HepG2 (cell line): Measurements from ENCODE around the gene NAV2. TPM values are rescaled to one million over a fixed set of nuclear protein-coding genes. Genes with fewer than 3 reads are reported as not detected.

Experiments
- ARID2 ChIP-seq: sonication (generic); formaldehyde crosslinking; IDR thresholded peaks from 2 replicates; pipeline ENCODE4 v1.8.1; 2022; ENCODE audit warnings: mild to moderate bottlenecking, missing genetic modification reagents, borderline replicate concordance
- CREB1 ChIP-seq, 2 experiments: fragments of 450-650 bp in 1 of 2; IDR thresholded peaks; 2 replicates each; pipeline ENCODE4 v1.6.1; 2016 to 2017; ENCODE audit warnings: control low read depth in 1 of 2, mild to moderate bottlenecking in 1 of 2, missing compliant biosample characterization in 1 of 2, missing genetic modification characterization in 1 of 2
- FOXA3 ChIP-seq: IDR thresholded peaks from 2 replicates; pipeline ENCODE4 v1.6.1; 2016; ENCODE audit warnings: missing genetic modification reagents, missing compliant biosample characterization
- HDAC1 ChIP-seq: sonication (generic); formaldehyde crosslinking; IDR thresholded peaks from 2 replicates; pipeline ENCODE4 v1.5.1; 2020; ENCODE audit warnings: mild to moderate bottlenecking, missing genetic modification reagents
- HMG20A ChIP-seq: IDR thresholded peaks from 2 replicates; pipeline ENCODE4 v1.6.1; 2016; ENCODE audit warnings: borderline replicate concordance
- HNF4A ChIP-seq: sonication (generic); formaldehyde crosslinking; IDR thresholded peaks from 2 replicates; pipeline ENCODE4 v1.4.0; 2020; ENCODE audit warnings: missing genetic modification reagents
- ISX ChIP-seq: sonication (generic); formaldehyde crosslinking; conservative IDR thresholded peaks from 2 replicates; pipeline ENCODE4 v1.5.0; 2020; ENCODE audit warnings: missing genetic modification reagents
- JUN ChIP-seq: sonication (generic); formaldehyde crosslinking; IDR thresholded peaks from 2 replicates; pipeline ENCODE4 v1.4.0; 2020; ENCODE audit warnings: mild to moderate bottlenecking, missing genetic modification reagents
- MED1 ChIP-seq: sonication (generic); formaldehyde crosslinking; IDR thresholded peaks from 2 replicates; pipeline ENCODE4 v1.4.0; 2020; ENCODE audit warnings: missing genetic modification reagents
- MLLT10 ChIP-seq: sonication (generic); formaldehyde crosslinking; IDR thresholded peaks from 2 replicates; pipeline ENCODE4 v1.4.0; 2020; ENCODE audit warnings: missing genetic modification reagents
- NR2F6 ChIP-seq, 2 experiments: IDR thresholded peaks; 2 replicates each; pipeline ENCODE4 v1.6.1; 2016; ENCODE audit warnings: antibody characterized with exemption in 1 of 2, mild to moderate bottlenecking in 1 of 2
- PAXIP1 ChIP-seq: sonication (generic); formaldehyde crosslinking; conservative IDR thresholded peaks from 2 replicates; pipeline ENCODE4 v1.4.0; 2020; ENCODE audit warnings: mild to moderate bottlenecking, missing genetic modification reagents, moderate library complexity
- REPIN1 ChIP-seq: sonication (generic); formaldehyde crosslinking; IDR thresholded peaks from 2 replicates; pipeline ENCODE4 v1.8.0; 2022; ENCODE audit warnings: missing genetic modification reagents, low read depth, mild to moderate bottlenecking, borderline replicate concordance
- SOX6 ChIP-seq, 2 experiments: fragments of 450-650 bp in 1 of 2; sonication (generic) in 1 of 2; formaldehyde crosslinking in 1 of 2; IDR thresholded peaks; 2 replicates each; pipeline versions ENCODE4 v1.4.0 to v1.6.1; 2017 to 2020; ENCODE audit warnings: antibody characterized with exemption in 1 of 2, mild to moderate bottlenecking in 1 of 2, missing genetic modification reagents in 1 of 2
- TFAP4 ChIP-seq: sonication (generic); IDR thresholded peaks from 2 replicates; pipeline ENCODE4 v1.6.1; 2016; ENCODE audit warnings: low read depth, borderline replicate concordance
- ZBTB42 ChIP-seq: sonication (generic); formaldehyde crosslinking; IDR thresholded peaks from 2 replicates; pipeline ENCODE4 v1.5.0; 2020; ENCODE audit warnings: mild to moderate bottlenecking, missing genetic modification reagents
- ZNF136 ChIP-seq: sonication (generic); formaldehyde crosslinking; IDR thresholded peaks from 2 replicates; pipeline ENCODE4 v1.8.1; 2022; ENCODE audit warnings: low read depth, mild to moderate bottlenecking, moderate library complexity, missing genetic modification reagents
- ZNF142 ChIP-seq: sonication (generic); formaldehyde crosslinking; IDR thresholded peaks from 2 replicates; pipeline ENCODE4 v1.4.0; 2020; ENCODE audit warnings: missing genetic modification reagents
- ZNF557 ChIP-seq: sonication (generic); formaldehyde crosslinking; IDR thresholded peaks from 2 replicates; pipeline ENCODE4 v1.4.0; 2020; ENCODE audit warnings: missing genetic modification reagents
- polyA plus RNA-seq, 8 experiments: library from polyadenylated mRNA; depleted of rRNA in 3 of 8; stranded (reverse) in 7 of 8; unstranded in 1 of 8; fragments of >200 nt; fragmentation: Illumina TruSeq in 4 of 8; extraction: Trizol in 4 of 8; gene quantifications; 2 replicates each; pipeline versions ENCODE4 v1.2.1 to v1.2.3, GENCODE V29; 2011 to 2016; ENCODE audit warnings: low read depth in 4 of 8, missing spikeins in 1 of 8, mixed read lengths in 1 of 8; ENCODE audit not compliant: insufficient read depth in 1 of 8
- total RNA-seq, 5 experiments: library from RNA; depleted of rRNA; stranded (reverse); fragments of >200 nt; fragmentation: Illumina TruSeq; extraction: Trizol; gene quantifications; 2 replicates each; pipeline ENCODE4 v1.2.3, GENCODE V29; 2016; ENCODE audit warnings: low read depth in 1 of 5

The NAV2 gene
- total and polyA plus RNA-seq, 2 of the 13 experiments (the other 11 are each of a cell fraction or from before 2014, with no cell fraction given): 9.3 to 34.6 TPM

GRCh38 chr11:19952116-19952605, 239.5 kb downstream of the NAV2 start (continued):
- TF ChIP-seq ZNF142 (CRISPR knock-in tag): no peak
- TF ChIP-seq CREB1 (IDR thresholded peaks at IDR 0.05): peak; percentile 4; the same call in 1 of the 2 replicates
- peak; percentile 59; the same call in 1 of the 2 replicates for TF ChIP-seq CREB1 (CRISPR knock-in tag; IDR thresholded peaks at IDR 0.05)
- TF ChIP-seq JUN (CRISPR knock-in tag): no peak
- 0 out of 2 replicates have a peak, but pooled peaks have one; percentile 34 for TF ChIP-seq HDAC1
- TF ChIP-seq TFAP4: peak; percentile 77; the same call in 1 of the 2 replicates
- peak; percentile 30; the same call in 1 of the 2 replicates for TF ChIP-seq HMG20A (CRISPR knock-in tag)
- no peak for TF ChIP-seq ZNF136
- no peak for TF ChIP-seq SOX6 (IDR thresholded peaks at IDR 0.05)
- TF ChIP-seq SOX6 (CRISPR knock-in tag; IDR thresholded peaks at IDR 0.05): peak; percentile 94
- no peak for TF ChIP-seq ARID2 (CRISPR knock-in tag)
- no peak for TF ChIP-seq ISX
- peak; percentile 34; the same call in 1 of the 2 replicates for TF ChIP-seq MED1 (CRISPR knock-in tag)
- peak; percentile 54 for TF ChIP-seq PAXIP1 (CRISPR knock-in tag)
- no peak for TF ChIP-seq MLLT10 (CRISPR knock-in tag)
- peak; percentile 33; the same call in 1 of the 2 replicates for TF ChIP-seq FOXA3 (CRISPR knock-in tag)
- no peak for TF ChIP-seq ZBTB42
- TF ChIP-seq NR2F6 (IDR thresholded peaks at IDR 0.05): peak; percentile 66
- TF ChIP-seq NR2F6 (CRISPR knock-in tag; IDR thresholded peaks at IDR 0.05): no peak
- TF ChIP-seq HNF4A: 0 out of 2 replicates have a peak, but pooled peaks have one; percentile 10
- 0 out of 2 replicates have a peak, but pooled peaks have one; percentile 19 for TF ChIP-seq REPIN1 (CRISPR knock-in tag)
- no peak for TF ChIP-seq ZNF557 (CRISPR knock-in tag)
